Spleen (tissue), 7 donors: ENCODE data around the gene ERG.

ENCODE experiments used
- POLR2A ChIP-seq, 3 donors: fragments of 450-650 bp; IDR thresholded peaks; one replicate each; pipeline ENCODE4 v1.5.1; 2017; ENCODE audit warnings: antibody characterized with exemption in 3 of 3, mild to moderate bottlenecking in 1 of 3
- POLR2AphosphoS5 ChIP-seq, 3 donors: sonication (generic); formaldehyde crosslinking; IDR thresholded peaks; one replicate each; pipeline ENCODE4 v1.5.1; 2017; ENCODE audit warnings: antibody characterized with exemption in 3 of 3
- TF ChIP-seq, protein P1 (sequence below), 11 experiments: fragments of 200-600 bp in 7 of 11; fragments of 450-650 bp in 4 of 11; sonication (generic) in 4 of 11; IDR thresholded peaks in 8 of 11; conservative IDR thresholded peaks in 3 of 11; 1 replicate in 7 of 11; 2 replicates in 4 of 11; pipeline versions ENCODE4 v1.4.0 to v1.8.0; 2016 to 2021; ENCODE audit warnings: antibody characterized with exemption in 11 of 11, inconsistent platforms in 4 of 11, mild to moderate bottlenecking in 1 of 11
- donor health status: DM: no; HTN: no; CAD: no; lungs with moderate emphysema.
- donor health status: DM: no; HTN: no; CAD: no.
- donor health status: DM: no; HTN: no; CAD: no.

DNA sequence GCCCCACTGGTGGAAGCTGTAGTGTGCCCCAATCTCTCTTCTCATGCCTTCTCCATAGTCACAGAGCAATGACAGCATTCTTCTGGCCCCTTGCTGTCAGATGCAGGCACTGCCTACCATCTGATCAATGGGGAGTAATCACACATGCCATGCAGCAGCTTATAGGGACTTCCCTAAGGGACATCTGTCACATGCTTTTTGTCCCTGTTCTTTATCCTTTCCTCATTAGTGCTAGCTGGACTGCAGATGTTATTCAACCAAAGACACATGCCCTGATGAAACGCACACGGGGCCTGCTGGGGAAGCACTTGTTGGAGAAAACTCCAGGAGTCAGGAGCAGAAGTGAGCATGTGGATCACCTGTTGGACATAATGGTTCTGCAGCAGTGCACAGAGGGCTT, 132.8 kb downstream of the ERG start:
- TF ChIP-seq POLR2AphosphoS5 (IDR thresholded peaks at IDR 0.05), result no peak
- TF ChIP-seq, protein P1, sequence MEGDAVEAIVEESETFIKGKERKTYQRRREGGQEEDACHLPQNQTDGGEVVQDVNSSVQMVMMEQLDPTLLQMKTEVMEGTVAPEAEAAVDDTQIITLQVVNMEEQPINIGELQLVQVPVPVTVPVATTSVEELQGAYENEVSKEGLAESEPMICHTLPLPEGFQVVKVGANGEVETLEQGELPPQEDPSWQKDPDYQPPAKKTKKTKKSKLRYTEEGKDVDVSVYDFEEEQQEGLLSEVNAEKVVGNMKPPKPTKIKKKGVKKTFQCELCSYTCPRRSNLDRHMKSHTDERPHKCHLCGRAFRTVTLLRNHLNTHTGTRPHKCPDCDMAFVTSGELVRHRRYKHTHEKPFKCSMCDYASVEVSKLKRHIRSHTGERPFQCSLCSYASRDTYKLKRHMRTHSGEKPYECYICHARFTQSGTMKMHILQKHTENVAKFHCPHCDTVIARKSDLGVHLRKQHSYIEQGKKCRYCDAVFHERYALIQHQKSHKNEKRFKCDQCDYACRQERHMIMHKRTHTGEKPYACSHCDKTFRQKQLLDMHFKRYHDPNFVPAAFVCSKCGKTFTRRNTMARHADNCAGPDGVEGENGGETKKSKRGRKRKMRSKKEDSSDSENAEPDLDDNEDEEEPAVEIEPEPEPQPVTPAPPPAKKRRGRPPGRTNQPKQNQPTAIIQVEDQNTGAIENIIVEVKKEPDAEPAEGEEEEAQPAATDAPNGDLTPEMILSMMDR (IDR thresholded peaks at IDR 0.05 in 8 of 11, conservative IDR thresholded peaks at IDR 0.05 in 3 of 11), result no peak
- no peak for TF ChIP-seq POLR2A (IDR thresholded peaks at IDR 0.05)
